Neural cell (in vitro differentiated cells): Measurements from ENCODE around the gene DNAI1.

Experiments
- EP300 ChIP-seq: fragments of 450-650 bp; conservative IDR thresholded peaks from 2 replicates; pipeline ENCODE4 v1.6.1; 2014; ENCODE audit warnings: antibody characterized with exemption, mild to moderate bottlenecking, moderate library complexity; ENCODE audit not compliant: poor library complexity, severe bottlenecking
- EZH2 ChIP-seq: fragments of 200-600, 300-800 bp; shearing (Covaris generic), sonication (generic); IDR thresholded peaks from 2 replicates; pipeline ENCODE4 v1.6.1; 2014; ENCODE audit warnings: antibody characterized with exemption, low read length, borderline replicate concordance, mild to moderate bottlenecking; ENCODE audit not compliant: insufficient read depth, poor library complexity, severe bottlenecking
- MXI1 ChIP-seq: fragments of 450-650 bp; conservative IDR thresholded peaks from 2 replicates; pipeline ENCODE4 v1.6.1; 2014; ENCODE audit warnings: antibody characterized with exemption, mild to moderate bottlenecking; ENCODE audit not compliant: poor library complexity, severe bottlenecking
- POLR2AphosphoS5 ChIP-seq: IDR thresholded peaks from 2 replicates; pipeline ENCODE4 v1.6.1; 2012
- RAD21 ChIP-seq: fragments of 450-650 bp; conservative IDR thresholded peaks from 2 replicates; pipeline ENCODE4 v1.6.1; 2014; ENCODE audit warnings: antibody characterized with exemption, mild to moderate bottlenecking, moderate library complexity
- TAF1 ChIP-seq: IDR thresholded peaks from 2 replicates; pipeline ENCODE4 v1.6.1; 2012; ENCODE audit warnings: low read depth
- TF ChIP-seq, protein P1 (sequence below): fragments of 450-650 bp; IDR thresholded peaks from 2 replicates; pipeline ENCODE4 v1.5.1; 2014; ENCODE audit warnings: antibody characterized with exemption, mild to moderate bottlenecking, moderate library complexity; ENCODE audit not compliant: poor library complexity, severe bottlenecking
- TF ChIP-seq, protein P2 (sequence below): IDR thresholded peaks from 2 replicates; pipeline ENCODE4 v1.6.1; 2012; ENCODE audit warnings: borderline replicate concordance

DNA sequence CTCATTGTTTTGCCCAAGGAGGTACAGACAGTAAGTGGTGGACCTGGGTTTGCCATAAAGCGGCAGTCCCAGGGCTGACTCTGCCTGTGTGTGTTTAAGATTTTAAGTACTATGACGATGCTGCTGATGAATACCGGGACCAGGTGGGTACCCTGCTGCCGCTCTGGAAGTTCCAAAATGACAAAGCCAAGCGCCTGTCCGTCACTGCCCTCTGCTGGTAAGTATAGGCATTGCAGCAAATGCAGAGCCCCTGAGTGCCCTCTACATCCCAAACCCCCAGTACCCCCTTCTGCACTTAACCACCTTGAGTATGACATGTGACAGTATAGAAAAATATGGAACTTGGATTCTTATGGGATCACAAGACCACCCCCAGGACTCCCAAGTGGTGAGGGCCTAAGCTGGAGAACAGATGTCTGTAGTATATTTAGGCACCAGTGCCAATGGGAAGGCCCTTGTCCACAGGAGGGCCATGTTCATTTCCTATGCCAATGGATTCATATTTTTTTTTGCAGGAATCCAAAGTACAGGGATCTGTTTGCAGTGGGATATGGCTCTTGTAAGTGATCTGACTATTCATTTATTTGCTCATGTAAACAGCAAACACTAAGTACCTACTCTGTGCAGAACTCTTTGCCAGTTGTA, 42.1 kb downstream of the DNAI1 start:
- TF ChIP-seq, protein P1, sequence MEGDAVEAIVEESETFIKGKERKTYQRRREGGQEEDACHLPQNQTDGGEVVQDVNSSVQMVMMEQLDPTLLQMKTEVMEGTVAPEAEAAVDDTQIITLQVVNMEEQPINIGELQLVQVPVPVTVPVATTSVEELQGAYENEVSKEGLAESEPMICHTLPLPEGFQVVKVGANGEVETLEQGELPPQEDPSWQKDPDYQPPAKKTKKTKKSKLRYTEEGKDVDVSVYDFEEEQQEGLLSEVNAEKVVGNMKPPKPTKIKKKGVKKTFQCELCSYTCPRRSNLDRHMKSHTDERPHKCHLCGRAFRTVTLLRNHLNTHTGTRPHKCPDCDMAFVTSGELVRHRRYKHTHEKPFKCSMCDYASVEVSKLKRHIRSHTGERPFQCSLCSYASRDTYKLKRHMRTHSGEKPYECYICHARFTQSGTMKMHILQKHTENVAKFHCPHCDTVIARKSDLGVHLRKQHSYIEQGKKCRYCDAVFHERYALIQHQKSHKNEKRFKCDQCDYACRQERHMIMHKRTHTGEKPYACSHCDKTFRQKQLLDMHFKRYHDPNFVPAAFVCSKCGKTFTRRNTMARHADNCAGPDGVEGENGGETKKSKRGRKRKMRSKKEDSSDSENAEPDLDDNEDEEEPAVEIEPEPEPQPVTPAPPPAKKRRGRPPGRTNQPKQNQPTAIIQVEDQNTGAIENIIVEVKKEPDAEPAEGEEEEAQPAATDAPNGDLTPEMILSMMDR = peak; percentile 92
- no peak for TF ChIP-seq TAF1
- no peak for TF ChIP-seq EZH2
- peak; percentile 82 for TF ChIP-seq RAD21
- TF ChIP-seq MXI1 = no peak
- no peak for TF ChIP-seq EP300
- TF ChIP-seq, protein P2, sequence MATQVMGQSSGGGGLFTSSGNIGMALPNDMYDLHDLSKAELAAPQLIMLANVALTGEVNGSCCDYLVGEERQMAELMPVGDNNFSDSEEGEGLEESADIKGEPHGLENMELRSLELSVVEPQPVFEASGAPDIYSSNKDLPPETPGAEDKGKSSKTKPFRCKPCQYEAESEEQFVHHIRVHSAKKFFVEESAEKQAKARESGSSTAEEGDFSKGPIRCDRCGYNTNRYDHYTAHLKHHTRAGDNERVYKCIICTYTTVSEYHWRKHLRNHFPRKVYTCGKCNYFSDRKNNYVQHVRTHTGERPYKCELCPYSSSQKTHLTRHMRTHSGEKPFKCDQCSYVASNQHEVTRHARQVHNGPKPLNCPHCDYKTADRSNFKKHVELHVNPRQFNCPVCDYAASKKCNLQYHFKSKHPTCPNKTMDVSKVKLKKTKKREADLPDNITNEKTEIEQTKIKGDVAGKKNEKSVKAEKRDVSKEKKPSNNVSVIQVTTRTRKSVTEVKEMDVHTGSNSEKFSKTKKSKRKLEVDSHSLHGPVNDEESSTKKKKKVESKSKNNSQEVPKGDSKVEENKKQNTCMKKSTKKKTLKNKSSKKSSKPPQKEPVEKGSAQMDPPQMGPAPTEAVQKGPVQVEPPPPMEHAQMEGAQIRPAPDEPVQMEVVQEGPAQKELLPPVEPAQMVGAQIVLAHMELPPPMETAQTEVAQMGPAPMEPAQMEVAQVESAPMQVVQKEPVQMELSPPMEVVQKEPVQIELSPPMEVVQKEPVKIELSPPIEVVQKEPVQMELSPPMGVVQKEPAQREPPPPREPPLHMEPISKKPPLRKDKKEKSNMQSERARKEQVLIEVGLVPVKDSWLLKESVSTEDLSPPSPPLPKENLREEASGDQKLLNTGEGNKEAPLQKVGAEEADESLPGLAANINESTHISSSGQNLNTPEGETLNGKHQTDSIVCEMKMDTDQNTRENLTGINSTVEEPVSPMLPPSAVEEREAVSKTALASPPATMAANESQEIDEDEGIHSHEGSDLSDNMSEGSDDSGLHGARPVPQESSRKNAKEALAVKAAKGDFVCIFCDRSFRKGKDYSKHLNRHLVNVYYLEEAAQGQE = no peak
- no peak for TF ChIP-seq POLR2AphosphoS5
